MM.1S (cell line): ENCODE data around the gene RBFOX1.

ENCODE experiments used
- CTCF ChIP-seq: fragments of 300-600 bp; sonication (generic); IDR thresholded peaks from 2 replicates; pipeline ENCODE4 v1.5.1; 2016; ENCODE audit warnings: antibody characterized with exemption, low read length, mixed read lengths
- EZH2 ChIP-seq: fragments of 300-600 bp; sonication (generic); optimal IDR thresholded peaks from 2 replicates; pipeline ENCODE3; 2017; ENCODE audit warnings: low read depth, mild to moderate bottlenecking, antibody characterized with exemption, low read length, mixed read lengths
- EZH2phosphoT487 ChIP-seq: fragments of 300-600 bp; sonication (generic); IDR thresholded peaks from 2 replicates; pipeline ENCODE4 v1.6.1; 2018; ENCODE audit warnings: antibody characterized with exemption, low read length

GRCh38 chr16:7343243-7343642 is 10.6 kb downstream of the RBFOX1 start:
- TF ChIP-seq CTCF (no peak), EZH2 (no peak), EZH2phosphoT487 (no peak)
